Hematopoietic multipotent progenitor cell treated with erythropoietin and hydrocortisone succinate and interleukin-3 and kit ligand, for 17 days (in vitro differentiated cells): ENCODE measurements around the gene ZDHHC19.
A peak's percentile ranks its signal among the peaks of the same experiment; 100 is the strongest.
"Not testable (repeated sequence)": the region's sequence is repeated elsewhere in the genome, so short reads cannot be mapped to it uniquely, and the experiment has no call there.

Source experiments
- DNase-seq: peaks from one replicate; pipeline ENCODE4 v3.0.0-alpha.2; 2015; ENCODE audit warnings: low spot score

The ZDHHC19 gene

GRCh38 chr3:196225086-196225485, 13.9 kb upstream of the ZDHHC19 start:
- DNase-seq = no peak

- no peak for DNase-seq
These were observed 11.8 kb upstream of the ZDHHC19 start for GRCh38 chr3:196222876-196223595.

GRCh38 chr3:196220991-196221390, 9.8 kb upstream of the ZDHHC19 start:
- DNase-seq = no peak

GRCh38 chr3:196220587-196220986, 9.4 kb upstream of the ZDHHC19 start:
- no peak for DNase-seq

GRCh38 chr3:196219970-196220311, 8.7 kb upstream of the ZDHHC19 start:
- no peak for DNase-seq

GRCh38 chr3:196219194-196219969, 8.2 kb upstream of the ZDHHC19 start:
- DNase-seq = no peak

- DNase-seq = no peak
These were observed 7.0 kb upstream of the ZDHHC19 start for GRCh38 chr3:196218155-196218712.

GRCh38 chr3:196217307-196218154, 6.3 kb upstream of the ZDHHC19 start:
- no peak for DNase-seq

- DNase-seq = no peak
These were observed 5.5 kb upstream of the ZDHHC19 start for GRCh38 chr3:196216681-196217211.

- no peak for DNase-seq
These were observed 4.9 kb upstream of the ZDHHC19 start, which contains the start of gene SLC51A for GRCh38 chr3:196216089-196216564. SLC51A (plus strand) TSS chr3:196216534; CDS start chr3:196216713, 179 bp downstream.

- DNase-seq = no peak
These were observed 4.4 kb upstream of the ZDHHC19 start for GRCh38 chr3:196215493-196216020.

- no peak for DNase-seq
These were observed 3.7 kb upstream of the ZDHHC19 start for GRCh38 chr3:196214783-196215441.

- not testable (repeated sequence) for DNase-seq
These were observed 1.1 kb downstream of the ZDHHC19 start for GRCh38 chr3:196209944-196210672.

GRCh38 chr3:196208942-196209695, 2.1 kb downstream of the ZDHHC19 start:
- DNase-seq = no peak

GRCh38 chr3:196207833-196208607, 3.2 kb downstream of the ZDHHC19 start:
- DNase-seq = peak; percentile 67

- DNase-seq = peak; percentile 49
These were observed 3.9 kb downstream of the ZDHHC19 start for GRCh38 chr3:196207159-196207832.

- not testable (repeated sequence) for DNase-seq
These were observed 5.6 kb downstream of the ZDHHC19 start for GRCh38 chr3:196205442-196206205.
